ENCODE measurements around the gene ZNF609. TPM values are rescaled to one million over a fixed set of nuclear protein-coding genes. Genes with fewer than 3 reads are reported as not detected.

ZNF609 gene
- polyA plus RNA-seq, 1 experiment, result 12.5 TPM

- Histone ChIP-seq H3K4me3 (ENCODE audit: low read depth, low read length) (no peak overlapping the region), H3K27me3 (ENCODE audit: control insufficient read depth, insufficient read depth, low read length) (no peaks in the 10 kb centered on the region), H3K36me3 (ENCODE audit: control insufficient read depth, insufficient read depth, low read length) (peaks cover 3% of the 10 kb centered on the region; the same call in 1 of the 2 replicates)
- CTCF ChIA-PET, result interaction anchor here (0.6 to 1.7 kb wide), 2 partner anchors 63 to 149 kb away, joined by 3 to 5 read pairs; no protein-coding TSS in a partner anchor
- POLR2A ChIA-PET, result no interaction called here
- DNase-seq (ENCODE audit: low read depth), result no peak
- TF ChIP-seq, protein P1, sequence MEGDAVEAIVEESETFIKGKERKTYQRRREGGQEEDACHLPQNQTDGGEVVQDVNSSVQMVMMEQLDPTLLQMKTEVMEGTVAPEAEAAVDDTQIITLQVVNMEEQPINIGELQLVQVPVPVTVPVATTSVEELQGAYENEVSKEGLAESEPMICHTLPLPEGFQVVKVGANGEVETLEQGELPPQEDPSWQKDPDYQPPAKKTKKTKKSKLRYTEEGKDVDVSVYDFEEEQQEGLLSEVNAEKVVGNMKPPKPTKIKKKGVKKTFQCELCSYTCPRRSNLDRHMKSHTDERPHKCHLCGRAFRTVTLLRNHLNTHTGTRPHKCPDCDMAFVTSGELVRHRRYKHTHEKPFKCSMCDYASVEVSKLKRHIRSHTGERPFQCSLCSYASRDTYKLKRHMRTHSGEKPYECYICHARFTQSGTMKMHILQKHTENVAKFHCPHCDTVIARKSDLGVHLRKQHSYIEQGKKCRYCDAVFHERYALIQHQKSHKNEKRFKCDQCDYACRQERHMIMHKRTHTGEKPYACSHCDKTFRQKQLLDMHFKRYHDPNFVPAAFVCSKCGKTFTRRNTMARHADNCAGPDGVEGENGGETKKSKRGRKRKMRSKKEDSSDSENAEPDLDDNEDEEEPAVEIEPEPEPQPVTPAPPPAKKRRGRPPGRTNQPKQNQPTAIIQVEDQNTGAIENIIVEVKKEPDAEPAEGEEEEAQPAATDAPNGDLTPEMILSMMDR (IDR thresholded peaks at IDR 0.05; ENCODE audit: insufficient read depth, low read depth, low read length), result no peak
Observed at GRCh38 chr15:64447536-64448315, 12.7 kb upstream of the ZNF609 start.

DNA sequence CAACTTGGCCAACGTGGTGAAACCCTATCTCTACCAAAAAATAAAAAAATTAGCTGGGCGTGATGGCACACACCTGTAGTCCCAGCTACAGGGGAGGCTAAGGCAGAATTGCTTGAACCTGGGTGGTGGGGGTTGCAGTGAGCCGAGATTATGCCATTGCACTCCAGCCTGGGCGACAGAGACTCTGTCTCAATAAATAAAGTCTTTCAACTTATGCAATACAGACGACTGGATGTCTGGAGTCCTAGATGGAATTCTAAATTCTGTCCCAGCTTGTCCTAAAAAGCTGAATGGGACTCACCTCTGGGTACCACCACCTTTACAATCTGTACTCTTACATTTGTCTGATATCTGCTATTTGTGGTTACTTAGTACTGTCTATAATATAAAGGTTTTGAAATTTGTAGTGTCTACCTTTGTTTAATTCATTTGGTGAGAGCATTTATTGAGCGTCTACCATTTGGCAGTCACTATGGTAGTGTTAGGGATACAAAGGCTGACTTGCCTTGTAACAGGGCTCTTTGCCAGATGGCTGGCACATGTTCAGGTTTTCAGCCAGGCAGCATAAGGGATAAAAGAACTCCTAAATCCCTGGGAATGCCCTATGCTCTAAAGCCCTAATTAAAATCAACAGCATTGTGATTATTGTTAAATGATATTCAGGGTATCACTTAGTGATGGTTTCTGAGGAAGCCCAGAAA is 7.2 kb upstream of the ZNF609 start:
- Histone ChIP-seq H3K36me3 (ENCODE audit: control insufficient read depth, insufficient read depth, low read length) (no peaks in the 10 kb centered on the region), H3K27me3 (ENCODE audit: control insufficient read depth, insufficient read depth, low read length) (no peaks in the 10 kb centered on the region), H3K4me3 (ENCODE audit: low read depth, low read length) (no peak overlapping the region)
- ChIA-PET CTCF (interaction anchor here (1.3 kb wide), 1 partner anchor 229 kb away, joined by 3 read pairs; no protein-coding TSS in a partner anchor), POLR2A (no interaction called here)
- no peak for DNase-seq (ENCODE audit: low read depth)
- TF ChIP-seq, protein P1 (IDR thresholded peaks at IDR 0.05; ENCODE audit: insufficient read depth, low read depth, low read length), result no peak

DNA sequence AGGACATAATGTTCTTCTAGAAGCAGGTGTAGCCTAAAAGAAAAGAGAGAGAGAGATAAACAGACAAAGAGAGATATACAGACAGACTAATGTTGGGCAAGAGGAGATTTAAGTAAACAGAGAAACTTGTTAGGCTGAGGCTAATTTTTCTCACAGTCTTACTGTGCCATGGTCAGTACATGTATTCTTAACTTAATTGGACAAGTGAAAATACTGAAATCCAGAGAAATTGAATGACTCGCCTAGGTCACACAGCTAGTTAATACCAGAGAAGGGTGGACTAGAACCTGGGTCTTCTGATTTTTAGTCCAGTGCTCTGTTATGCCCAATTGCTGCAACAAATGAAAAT is 6.7 kb upstream of the ZNF609 start:
- CTCF ChIA-PET, result no interaction called here
- DNase-seq (ENCODE audit: low read depth), result no peak
- POLR2A ChIA-PET, result no interaction called here
- no peaks in the 10 kb centered on the region for H3K27me3 ChIP-seq (ENCODE audit: control insufficient read depth, insufficient read depth, low read length)
- no peak overlapping the region for H3K4me3 ChIP-seq (ENCODE audit: low read depth, low read length)
- H3K36me3 ChIP-seq (ENCODE audit: control insufficient read depth, insufficient read depth, low read length), result no peaks in the 10 kb centered on the region
- TF ChIP-seq, protein P1 (IDR thresholded peaks at IDR 0.05; ENCODE audit: insufficient read depth, low read depth, low read length), result no peak

DNA sequence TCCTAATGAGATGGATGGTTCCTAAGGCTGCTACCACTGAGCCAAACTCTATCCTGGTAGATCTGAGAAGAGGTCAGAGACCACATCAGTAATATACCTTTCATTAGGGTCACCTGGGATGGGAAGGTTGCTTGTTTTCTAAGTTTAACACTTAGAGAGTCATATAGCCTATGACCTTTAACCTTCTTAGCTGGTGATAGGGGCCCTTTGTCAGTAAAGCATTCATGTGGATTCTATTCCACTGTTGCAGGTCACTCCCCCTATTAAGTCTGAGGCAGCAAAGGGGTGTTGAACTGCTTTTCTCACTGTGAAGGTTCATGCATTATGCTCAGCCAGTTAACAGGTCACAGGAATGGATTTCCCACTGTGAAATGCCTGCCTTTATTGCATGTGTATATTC is 6.1 kb upstream of the ZNF609 start:
- DNase-seq (ENCODE audit: low read depth), result no peak
- no peaks in the 10 kb centered on the region for H3K27me3 ChIP-seq (ENCODE audit: control insufficient read depth, insufficient read depth, low read length)
- H3K4me3 ChIP-seq (ENCODE audit: low read depth, low read length), result no peak overlapping the region
- ChIA-PET CTCF (interaction anchor here (1.7 kb wide), 1 partner anchor 98 kb away, joined by 3 read pairs; the partner anchor contains the start of gene CSNK1G1), POLR2A (no interaction called here)
- TF ChIP-seq, protein P1 (IDR thresholded peaks at IDR 0.05; ENCODE audit: insufficient read depth, low read depth, low read length), result no peak
- no peaks in the 10 kb centered on the region for H3K36me3 ChIP-seq (ENCODE audit: control insufficient read depth, insufficient read depth, low read length)

DNA sequence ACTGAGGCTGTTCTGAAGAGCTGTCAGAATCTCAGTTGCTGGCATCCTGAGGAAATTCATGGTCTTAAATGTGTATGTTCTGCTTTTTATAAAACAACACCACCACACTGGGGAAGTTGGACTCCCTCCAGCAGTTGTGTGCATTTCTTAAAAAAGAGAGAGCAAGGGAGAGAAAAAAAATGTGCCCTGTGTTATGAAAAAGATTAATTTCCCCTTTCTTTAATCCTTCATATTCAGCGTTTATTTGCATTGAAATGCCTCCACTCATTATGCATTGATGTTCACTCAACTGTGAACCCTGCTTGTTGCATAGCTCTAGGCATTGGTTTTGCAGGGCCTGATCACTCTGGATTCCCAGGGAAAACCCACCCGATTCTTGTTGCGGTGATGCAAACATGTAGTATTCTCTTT is 4.4 kb upstream of the ZNF609 start:
- POLR2A ChIA-PET, result no interaction called here
- DNase-seq (ENCODE audit: low read depth), result no peak

More for the DNA sequence above, 4.4 kb upstream of the ZNF609 start:
- Histone ChIP-seq H3K27me3 (ENCODE audit: control insufficient read depth, insufficient read depth, low read length) (no peaks in the 10 kb centered on the region), H3K36me3 (ENCODE audit: control insufficient read depth, insufficient read depth, low read length) (no peaks in the 10 kb centered on the region), H3K4me3 (ENCODE audit: low read depth, low read length) (no peak overlapping the region)
- TF ChIP-seq, protein P1 (IDR thresholded peaks at IDR 0.05; ENCODE audit: insufficient read depth, low read depth, low read length), result no peak
- CTCF ChIA-PET, result interaction anchor here (1.7 kb wide), 1 partner anchor 100 kb away, joined by 3 read pairs; the partner anchor contains the start of gene CSNK1G1
